Ishikawa (cell line): ENCODE measurements around the gene CCM2.

ENCODE experiments used
- CEBPB ChIP-seq: IDR thresholded peaks from 2 replicates; pipeline ENCODE4 v1.6.1; 2012
- FOXM1 ChIP-seq: IDR thresholded peaks from 2 replicates; pipeline ENCODE4 v1.6.1; 2012; ENCODE audit warnings: low read depth, borderline replicate concordance
- TEAD4 ChIP-seq: IDR thresholded peaks from 2 replicates; pipeline ENCODE4 v1.6.1; 2012

GRCh38 chr7:45039106-45039505, 39.1 kb downstream of the CCM2 start:
- TF ChIP-seq TEAD4 = no peak
- no peak for TF ChIP-seq CEBPB
- no peak for TF ChIP-seq FOXM1
